ENCODE measurements around the gene TPST1.
"Not testable (repeated sequence)": the region's sequence is repeated elsewhere in the genome, so short reads cannot be mapped to it uniquely, and the experiment has no call there.

TPST1 gene

GRCh38 chr7:66213637-66214036 lies 8.5 kb downstream of the TPST1 start:
- Histone ChIP-seq H3K4me1 (ENCODE audit: insufficient read depth, low read length) (no peaks in the 10 kb centered on the region), H3K27ac (ENCODE audit: low read length) (no peak overlapping the region), H3K36me3 (ENCODE audit: insufficient read depth, low read depth, low read length) (no peaks in the 10 kb centered on the region), H3K9me3 (ENCODE audit: insufficient read depth, low read depth, low read length) (no peaks in the 10 kb centered on the region), H3K27me3 (ENCODE audit: insufficient read depth, low read length) (no peaks in the 10 kb centered on the region), H3K4me3 (ENCODE audit: low read length) (no peak overlapping the region), H3K9ac (ENCODE audit: low read depth, low read length) (no peak overlapping the region)

GRCh38 chr7:66216687-66217086 lies 11.6 kb downstream of the TPST1 start:
- no peak overlapping the region for H3K27ac ChIP-seq (ENCODE audit: low read length)
- no peak overlapping the region for H3K9ac ChIP-seq (ENCODE audit: low read depth, low read length)
- H3K27me3 ChIP-seq (ENCODE audit: insufficient read depth, low read length): no peaks in the 10 kb centered on the region

GRCh38 chr7:66219805-66220204 lies 14.7 kb downstream of the TPST1 start:
- Histone ChIP-seq H3K36me3 (ENCODE audit: insufficient read depth, low read depth, low read length) (no peaks in the 10 kb centered on the region), H3K4me1 (ENCODE audit: insufficient read depth, low read length) (no peaks in the 10 kb centered on the region), H3K9me3 (ENCODE audit: insufficient read depth, low read depth, low read length) (no peaks in the 10 kb centered on the region), H3K27me3 (ENCODE audit: insufficient read depth, low read length) (no peaks in the 10 kb centered on the region), H3K4me3 (ENCODE audit: low read length) (no peak overlapping the region), H3K9ac (ENCODE audit: low read depth, low read length) (no peak overlapping the region), H3K27ac (ENCODE audit: low read length) (no peak overlapping the region)

More at GRCh38 chr7:66216687-66217086, 11.6 kb downstream of the TPST1 start:
- H3K9me3 ChIP-seq (ENCODE audit: insufficient read depth, low read depth, low read length): no peaks in the 10 kb centered on the region
- no peaks in the 10 kb centered on the region for H3K4me1 ChIP-seq (ENCODE audit: insufficient read depth, low read length)
- H3K4me3 ChIP-seq (ENCODE audit: low read length): no peak overlapping the region
- no peaks in the 10 kb centered on the region for H3K36me3 ChIP-seq (ENCODE audit: insufficient read depth, low read depth, low read length)

- H3K4me3 ChIP-seq (ENCODE audit: low read length): no peak overlapping the region
- no peak overlapping the region for H3K9ac ChIP-seq (ENCODE audit: low read depth, low read length)
- H3K27me3 ChIP-seq (ENCODE audit: insufficient read depth, low read length): no peaks in the 10 kb centered on the region
- no peak overlapping the region for H3K27ac ChIP-seq (ENCODE audit: low read length)
- H3K9me3 ChIP-seq (ENCODE audit: insufficient read depth, low read depth, low read length): no peaks in the 10 kb centered on the region
- no peaks in the 10 kb centered on the region for H3K4me1 ChIP-seq (ENCODE audit: insufficient read depth, low read length)
- H3K36me3 ChIP-seq (ENCODE audit: insufficient read depth, low read depth, low read length): no peaks in the 10 kb centered on the region
These were observed 16.3 kb downstream of the TPST1 start for GRCh38 chr7:66221442-66221841.

GRCh38 chr7:66227808-66228207 lies 22.7 kb downstream of the TPST1 start:
- H3K9me3 ChIP-seq (ENCODE audit: insufficient read depth, low read depth, low read length): no peaks in the 10 kb centered on the region
- no peak overlapping the region for H3K27ac ChIP-seq (ENCODE audit: low read length)
- no peak overlapping the region for H3K9ac ChIP-seq (ENCODE audit: low read depth, low read length)
- no peaks in the 10 kb centered on the region for H3K27me3 ChIP-seq (ENCODE audit: insufficient read depth, low read length)
- H3K36me3 ChIP-seq (ENCODE audit: insufficient read depth, low read depth, low read length): no peaks in the 10 kb centered on the region
- no peak overlapping the region for H3K4me3 ChIP-seq (ENCODE audit: low read length)
- no peaks in the 10 kb centered on the region for H3K4me1 ChIP-seq (ENCODE audit: insufficient read depth, low read length)

- H3K9me3 ChIP-seq (ENCODE audit: insufficient read depth, low read depth, low read length); H3K4me3 ChIP-seq (ENCODE audit: low read length); H3K4me1 ChIP-seq (ENCODE audit: insufficient read depth, low read length); H3K27me3 ChIP-seq (ENCODE audit: insufficient read depth, low read length); H3K9ac ChIP-seq (ENCODE audit: low read depth, low read length); H3K36me3 ChIP-seq (ENCODE audit: insufficient read depth, low read depth, low read length); H3K27ac ChIP-seq (ENCODE audit: low read length): not testable (repeated sequence)
These were observed 26.4 kb downstream of the TPST1 start for GRCh38 chr7:66231326-66232216.

GRCh38 chr7:66233638-66234037 lies 28.5 kb downstream of the TPST1 start:
- Histone ChIP-seq H3K4me3 (ENCODE audit: low read length) (no peak overlapping the region), H3K27me3 (ENCODE audit: insufficient read depth, low read length) (no peaks in the 10 kb centered on the region), H3K9me3 (ENCODE audit: insufficient read depth, low read depth, low read length) (no peaks in the 10 kb centered on the region), H3K9ac (ENCODE audit: low read depth, low read length) (no peak overlapping the region), H3K36me3 (ENCODE audit: insufficient read depth, low read depth, low read length) (no peaks in the 10 kb centered on the region), H3K4me1 (ENCODE audit: insufficient read depth, low read length) (no peaks in the 10 kb centered on the region), H3K27ac (ENCODE audit: low read length) (no peak overlapping the region)

- Histone ChIP-seq H3K4me3 (ENCODE audit: low read length) (no peak overlapping the region), H3K9ac (ENCODE audit: low read depth, low read length) (no peak overlapping the region)
These were observed 31.7 kb downstream of the TPST1 start for GRCh38 chr7:66236713-66237303.

GRCh38 chr7:66237906-66238772 lies 33.0 kb downstream of the TPST1 start:
- no peaks in the 10 kb centered on the region for H3K4me1 ChIP-seq (ENCODE audit: insufficient read depth, low read length)
- no peaks in the 10 kb centered on the region for H3K9me3 ChIP-seq (ENCODE audit: insufficient read depth, low read depth, low read length)
- H3K9ac ChIP-seq (ENCODE audit: low read depth, low read length): no peak overlapping the region
- H3K27me3 ChIP-seq (ENCODE audit: insufficient read depth, low read length): no peaks in the 10 kb centered on the region
- H3K4me3 ChIP-seq (ENCODE audit: low read length): no peak overlapping the region
- H3K27ac ChIP-seq (ENCODE audit: low read length): no peak overlapping the region
- no peaks in the 10 kb centered on the region for H3K36me3 ChIP-seq (ENCODE audit: insufficient read depth, low read depth, low read length)

More at GRCh38 chr7:66236713-66237303, 31.7 kb downstream of the TPST1 start:
- no peak overlapping the region for H3K27ac ChIP-seq (ENCODE audit: low read length)
- no peaks in the 10 kb centered on the region for H3K4me1 ChIP-seq (ENCODE audit: insufficient read depth, low read length)
- no peaks in the 10 kb centered on the region for H3K27me3 ChIP-seq (ENCODE audit: insufficient read depth, low read length)
- no peaks in the 10 kb centered on the region for H3K9me3 ChIP-seq (ENCODE audit: insufficient read depth, low read depth, low read length)
- no peaks in the 10 kb centered on the region for H3K36me3 ChIP-seq (ENCODE audit: insufficient read depth, low read depth, low read length)

GRCh38 chr7:66238773-66239466 lies 33.8 kb downstream of the TPST1 start:
- no peaks in the 10 kb centered on the region for H3K27me3 ChIP-seq (ENCODE audit: insufficient read depth, low read length)
- no peak overlapping the region for H3K27ac ChIP-seq (ENCODE audit: low read length)
- H3K9ac ChIP-seq (ENCODE audit: low read depth, low read length): no peak overlapping the region
- no peaks in the 10 kb centered on the region for H3K4me1 ChIP-seq (ENCODE audit: insufficient read depth, low read length)
- no peaks in the 10 kb centered on the region for H3K9me3 ChIP-seq (ENCODE audit: insufficient read depth, low read depth, low read length)
- no peaks in the 10 kb centered on the region for H3K36me3 ChIP-seq (ENCODE audit: insufficient read depth, low read depth, low read length)
- no peak overlapping the region for H3K4me3 ChIP-seq (ENCODE audit: low read length)

GRCh38 chr7:66239467-66239856 lies 34.3 kb downstream of the TPST1 start:
- Histone ChIP-seq H3K27me3 (ENCODE audit: insufficient read depth, low read length) (no peaks in the 10 kb centered on the region), H3K9me3 (ENCODE audit: insufficient read depth, low read depth, low read length) (no peaks in the 10 kb centered on the region), H3K4me3 (ENCODE audit: low read length) (no peak overlapping the region), H3K4me1 (ENCODE audit: insufficient read depth, low read length) (no peaks in the 10 kb centered on the region), H3K36me3 (ENCODE audit: insufficient read depth, low read depth, low read length) (no peaks in the 10 kb centered on the region), H3K9ac (ENCODE audit: low read depth, low read length) (no peak overlapping the region), H3K27ac (ENCODE audit: low read length) (no peak overlapping the region)
